GM21576 (cell line): Measurements from ENCODE around the gene BCL2L11.

ENCODE experiments used
- ATAC-seq: cut with Tn5 transposase; IDR thresholded peaks from one replicate; pipeline ENCODE4 v1.9.1; 2021; ENCODE audit warnings: mild to moderate bottlenecking, moderate library complexity; ENCODE audit not compliant: unreplicated experiment

BCL2L11 gene

GRCh38 chr2:111142101-111142500 is 21.4 kb downstream of the BCL2L11 start:
- no peak for ATAC-seq

DNA sequence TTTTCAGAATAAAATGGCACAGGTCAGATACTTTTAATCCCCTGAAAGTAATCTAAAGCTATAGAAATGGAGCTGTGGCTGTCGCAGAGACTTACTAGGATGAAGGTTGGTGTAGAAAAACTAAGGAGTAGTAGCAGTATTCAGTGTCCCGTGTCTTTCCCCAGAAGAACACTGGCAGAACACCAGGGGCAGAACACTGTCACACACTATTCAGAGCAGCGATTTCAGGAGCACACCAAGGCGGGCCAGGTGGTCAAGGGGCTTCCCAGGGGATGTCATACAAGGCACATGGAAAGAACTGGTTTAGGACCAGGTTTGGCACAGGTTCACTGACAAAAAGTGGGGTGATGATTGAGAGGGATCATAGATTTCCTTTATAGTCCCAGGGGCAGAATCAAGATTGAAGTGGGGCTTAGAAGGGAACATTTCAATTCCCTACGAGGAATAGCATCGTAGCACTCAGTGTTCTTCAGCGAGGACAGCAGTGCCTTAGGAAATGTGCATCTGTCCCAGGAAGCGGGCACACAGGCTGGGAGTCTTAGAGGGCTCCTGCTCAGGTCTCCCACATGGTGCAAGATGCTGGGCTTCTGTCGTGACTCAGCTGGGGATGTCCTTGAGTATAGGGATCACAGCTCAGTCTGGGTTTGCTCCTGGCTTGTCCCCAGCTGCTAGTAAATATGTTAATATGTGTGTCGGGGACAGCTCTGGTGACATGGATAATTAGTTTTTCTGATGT is 22.6 kb downstream of the BCL2L11 start:
- ATAC-seq = no peak

DNA sequence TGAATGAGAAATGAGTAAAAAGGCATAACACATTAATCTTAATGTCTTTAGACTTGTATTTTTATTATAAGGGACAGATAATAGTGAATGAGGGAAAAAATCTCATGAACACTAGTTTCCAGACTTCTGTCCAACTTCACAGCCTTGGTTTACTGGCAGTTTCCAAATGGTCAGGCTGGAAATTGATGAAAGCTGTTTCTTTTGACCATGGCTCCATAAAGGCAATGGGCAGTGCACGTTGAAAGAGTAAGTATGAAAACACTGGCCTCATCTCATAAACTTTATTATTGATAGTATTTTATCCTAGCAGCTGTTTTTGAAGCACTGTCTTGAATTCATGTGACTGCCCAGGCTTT is 23.1 kb downstream of the BCL2L11 start:
- no peak for ATAC-seq

- ATAC-seq = no peak
These were observed 24.5 kb downstream of the BCL2L11 start for GRCh38 chr2:111145103-111145760.

- no peak for ATAC-seq
These were observed 25.2 kb downstream of the BCL2L11 start for GRCh38 chr2:111145951-111146350.

DNA sequence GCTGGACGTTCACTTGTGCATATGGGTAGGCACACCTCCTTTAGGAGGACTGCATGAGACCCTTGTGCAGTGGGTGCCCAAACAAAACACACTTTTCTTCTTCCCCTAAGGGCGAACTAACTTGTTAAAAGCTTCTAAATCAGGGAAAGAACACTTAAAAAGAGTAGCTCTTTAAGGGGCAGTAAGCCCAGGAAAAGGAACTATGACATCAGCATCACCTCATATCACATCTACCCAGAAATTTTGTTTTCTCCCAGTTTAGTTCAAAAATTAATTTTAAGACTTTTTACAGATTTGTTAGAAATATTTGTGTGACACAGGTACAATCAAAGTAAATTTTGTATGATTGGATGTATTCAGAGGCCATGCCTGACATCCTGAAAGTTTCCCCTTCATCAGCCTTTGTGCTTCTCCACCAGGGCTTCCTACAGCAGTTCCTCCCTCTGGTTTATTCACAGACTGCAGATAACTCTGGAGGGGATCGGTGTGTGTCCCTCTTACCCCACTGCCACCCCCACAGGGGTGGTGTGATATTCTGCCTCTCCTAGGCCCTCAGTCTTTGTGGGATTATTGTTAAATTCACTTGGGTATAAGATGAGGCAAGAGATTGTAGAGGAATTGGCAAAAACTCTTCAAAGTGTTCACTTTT is 27.6 kb downstream of the BCL2L11 start:
- ATAC-seq = no peak

GRCh38 chr2:111148925-111149324 is 28.2 kb downstream of the BCL2L11 start:
- no peak for ATAC-seq

DNA sequence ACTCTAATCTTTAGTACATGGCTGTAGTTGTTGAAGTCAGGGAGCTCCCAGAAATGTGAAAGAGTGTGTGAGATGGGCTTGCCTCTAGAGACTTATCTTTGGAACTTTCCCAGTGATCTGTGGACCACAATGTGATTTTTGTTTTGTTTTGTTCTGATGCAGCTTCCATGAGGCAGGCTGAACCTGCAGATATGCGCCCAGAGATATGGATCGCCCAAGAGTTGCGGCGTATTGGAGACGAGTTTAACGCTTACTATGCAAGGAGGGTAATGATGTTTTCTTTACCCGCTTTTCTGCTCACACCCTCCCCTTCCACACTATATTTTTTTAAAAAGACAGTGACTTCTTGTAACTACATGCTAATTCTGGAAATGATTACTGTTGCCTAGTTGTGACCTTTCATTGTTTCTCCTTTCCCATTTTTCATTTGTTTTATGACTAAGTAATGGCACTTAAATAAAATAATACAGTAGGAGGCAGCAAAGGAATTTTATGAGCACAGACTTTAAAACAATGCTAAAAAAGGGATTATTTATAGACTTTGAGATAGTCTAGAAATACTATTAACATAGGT is 29.3 kb downstream of the BCL2L11 start:
- no peak for ATAC-seq

GRCh38 chr2:111154758-111155157 is 34.0 kb downstream of the BCL2L11 start:
- no peak for ATAC-seq

- no peak for ATAC-seq
These were observed 34.9 kb downstream of the BCL2L11 start for GRCh38 chr2:111155610-111156009.

- no peak for ATAC-seq
These were observed 35.8 kb downstream of the BCL2L11 start for GRCh38 chr2:111156529-111156928.

- peak; percentile 49 for ATAC-seq
These were observed 36.5 kb downstream of the BCL2L11 start for GRCh38 chr2:111157071-111157661.

- peak; percentile 54 for ATAC-seq
These were observed 37.1 kb downstream of the BCL2L11 start for GRCh38 chr2:111157798-111158197.

- ATAC-seq = no peak
These were observed 38.9 kb downstream of the BCL2L11 start for GRCh38 chr2:111159641-111160040.

- no peak for ATAC-seq
These were observed 40.0 kb downstream of the BCL2L11 start for GRCh38 chr2:111160758-111161157.

DNA sequence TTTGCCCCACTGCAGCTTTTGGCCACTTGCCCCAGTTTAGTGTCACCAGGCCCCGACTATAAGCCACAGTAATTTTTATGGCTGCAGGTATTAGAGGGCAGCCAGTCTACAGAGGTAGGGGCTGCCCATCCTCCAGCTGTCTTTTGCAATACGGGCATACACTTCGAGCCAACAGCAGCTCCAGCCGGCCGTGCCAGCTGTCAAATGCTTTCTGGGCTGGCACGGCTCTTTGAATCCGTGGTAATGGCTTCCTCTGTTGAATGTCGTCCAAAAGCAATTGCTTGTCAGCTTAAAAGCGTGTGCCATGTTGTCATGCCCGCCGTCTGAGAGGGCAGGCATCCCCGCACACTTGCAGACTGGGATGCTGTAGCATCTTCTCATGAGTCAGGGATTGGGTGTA is 41.3 kb downstream of the BCL2L11 start:
- no peak for ATAC-seq

GRCh38 chr2:111162718-111163331 is 42.1 kb downstream of the BCL2L11 start:
- ATAC-seq = no peak

DNA sequence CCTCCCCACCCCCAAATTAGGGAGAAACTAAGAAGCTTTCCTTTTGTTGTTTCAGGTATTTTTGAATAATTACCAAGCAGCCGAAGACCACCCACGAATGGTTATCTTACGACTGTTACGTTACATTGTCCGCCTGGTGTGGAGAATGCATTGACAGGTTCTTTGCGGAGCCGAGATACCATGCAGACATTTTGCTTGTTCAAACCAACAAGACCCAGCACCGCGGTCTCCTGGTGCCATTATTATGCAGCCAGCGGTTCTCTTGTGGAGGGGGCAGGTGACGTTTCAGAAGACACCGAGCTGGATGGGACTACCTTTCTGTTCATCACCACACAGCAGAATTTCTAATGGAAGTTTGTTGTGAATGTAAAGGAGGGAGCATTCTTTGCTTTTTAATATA is 43.4 kb downstream of the BCL2L11 start:
- no peak for ATAC-seq

GRCh38 chr2:111165084-111165483 is 44.4 kb downstream of the BCL2L11 start:
- ATAC-seq = no peak

- no peak for ATAC-seq
These were observed 45.4 kb downstream of the BCL2L11 start for GRCh38 chr2:111166115-111166514.
